Nephron (organoid): ENCODE data around the gene EXOC6.

Source experiments
- H3K27ac Mint-ChIP-seq, 3 experiments: 2 replicates each; pipeline ENCODE4 v1.8.0; 2020; ENCODE audit warnings: mixed read lengths in 3 of 3, mild to moderate bottlenecking in 2 of 3, moderate library complexity in 1 of 3
- H3K27me3 Mint-ChIP-seq: 2 replicates; pipeline ENCODE4 v1.8.0; 2021; ENCODE audit warnings: low read depth, mild to moderate bottlenecking, moderate library complexity, mixed read lengths
- H3K36me3 Mint-ChIP-seq: 2 replicates; pipeline ENCODE4 v1.8.0; 2020; ENCODE audit warnings: low read depth, mixed read lengths
- H3K4me1 Mint-ChIP-seq: 2 replicates; pipeline ENCODE4 v1.8.0; 2020; ENCODE audit warnings: mixed read lengths
- H3K4me3 Mint-ChIP-seq, 3 experiments: 2 replicates each; pipeline ENCODE4 v1.8.0; 2020; ENCODE audit warnings: mild to moderate bottlenecking in 3 of 3, mixed read lengths in 3 of 3, moderate library complexity in 2 of 3
- H3K9me3 Mint-ChIP-seq: 2 replicates; pipeline ENCODE4 v1.8.0; 2020; ENCODE audit warnings: mixed read lengths
- CTCF ChIP-seq, 3 experiments: fragments of 200-600 bp; sonication (generic); IDR thresholded peaks; one replicate each; pipeline ENCODE4 v1.5.0; 2021; ENCODE audit warnings: antibody characterized with exemption in 3 of 3; ENCODE audit not compliant: unreplicated experiment in 3 of 3

Gene EXOC6

DNA sequence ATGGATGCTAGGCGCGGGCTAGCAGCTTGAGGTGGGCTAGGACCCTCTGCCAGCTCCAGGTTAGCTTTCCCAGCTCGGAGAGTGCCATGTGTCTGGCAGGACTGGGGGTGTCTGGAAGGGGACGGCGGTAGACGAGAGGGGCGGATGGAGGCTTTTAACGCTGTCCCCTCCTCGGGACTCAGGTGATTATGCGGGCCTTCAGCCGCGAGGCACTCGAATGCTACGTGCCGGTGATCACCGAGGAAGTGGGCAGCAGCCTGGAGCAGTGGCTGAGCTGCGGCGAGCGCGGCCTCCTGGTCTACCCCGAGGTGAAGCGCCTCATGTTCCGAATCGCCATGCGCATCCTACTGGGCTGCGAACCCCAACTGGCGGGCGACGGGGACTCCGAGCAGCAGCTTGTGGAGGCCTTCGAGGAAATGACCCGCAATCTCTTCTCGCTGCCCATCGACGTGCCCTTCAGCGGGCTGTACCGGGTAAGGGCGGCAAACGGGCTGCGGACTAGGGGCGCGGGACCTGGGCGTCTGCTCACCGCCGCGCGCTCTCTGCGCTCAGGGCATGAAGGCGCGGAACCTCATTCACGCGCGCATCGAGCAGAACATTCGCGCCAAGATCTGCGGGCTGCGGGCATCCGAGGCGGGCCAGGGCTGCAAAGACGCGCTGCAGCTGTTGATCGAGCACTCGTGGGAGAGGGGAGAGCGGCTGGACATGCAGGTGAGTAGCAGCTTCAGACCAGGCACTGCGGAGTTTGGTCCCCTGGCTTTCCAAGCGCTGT is 226.5 kb downstream of the EXOC6 start:
- peak overlapping the region in 1 of 3 experiments; percentile 9 for H3K27ac Mint-ChIP-seq

DNA sequence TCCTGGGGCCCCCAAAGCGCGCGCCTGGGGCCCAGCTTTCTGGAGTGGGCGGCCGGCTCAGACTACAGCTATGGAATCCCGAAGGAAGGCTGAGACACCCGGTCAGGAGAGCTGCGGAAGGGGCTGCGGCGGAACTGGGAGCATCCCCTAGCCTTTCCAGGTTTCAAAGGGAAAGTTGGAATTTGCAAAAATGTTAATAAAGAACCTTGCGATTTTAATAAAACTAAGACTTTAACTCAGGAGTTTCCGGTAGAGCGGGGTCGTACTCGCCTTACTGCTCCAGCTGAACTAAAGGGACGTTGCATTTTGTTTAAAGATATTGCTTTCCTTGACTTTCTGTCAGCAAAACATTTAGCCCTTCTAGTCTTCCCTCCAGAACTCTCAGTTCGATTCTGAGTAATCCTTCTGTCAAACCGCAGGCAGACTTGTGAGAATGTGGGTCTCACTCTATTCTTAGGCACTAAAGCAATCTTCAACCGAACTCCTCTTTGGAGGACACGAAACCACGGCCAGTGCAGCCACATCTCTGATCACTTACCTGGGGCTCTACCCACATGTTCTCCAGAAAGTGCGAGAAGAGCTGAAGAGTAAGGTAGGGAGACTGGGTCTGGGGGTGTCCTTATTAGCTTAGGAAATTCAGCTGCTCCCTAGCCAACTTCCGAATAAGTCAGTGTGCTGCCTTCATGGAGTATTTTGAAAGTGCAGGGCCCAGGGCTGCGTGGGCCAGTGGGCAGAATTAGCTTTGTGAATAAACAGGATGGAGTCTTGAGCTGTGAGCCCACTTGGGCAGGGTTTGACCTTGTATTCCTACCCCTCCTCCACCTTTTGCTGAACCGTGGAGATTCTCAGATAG is 227.3 kb downstream of the EXOC6 start:
- no peaks in the 10 kb centered on the region for H3K9me3 Mint-ChIP-seq
- H3K36me3 Mint-ChIP-seq: no peaks in the 10 kb centered on the region
- peaks cover 94% of the 10 kb centered on the region for H3K27me3 Mint-ChIP-seq
- no peak for TF ChIP-seq CTCF (IDR thresholded peaks at IDR 0.05; ENCODE audit: unreplicated experiment in 3 of 3)
- peak overlapping the region; percentile 85 to 88 (median 85) for H3K4me3 Mint-ChIP-seq
- H3K4me1 Mint-ChIP-seq: peaks cover 44% of the 10 kb centered on the region
- no peak overlapping the region for H3K27ac Mint-ChIP-seq

More for the DNA sequence above, 226.5 kb downstream of the EXOC6 start:
- Mint-ChIP-seq H3K4me1 (peaks cover 37% of the 10 kb centered on the region), H3K9me3 (no peaks in the 10 kb centered on the region), H3K27me3 (peaks cover 95% of the 10 kb centered on the region), H3K4me3 (peak overlapping the region; percentile 85 to 88 (median 85)), H3K36me3 (no peaks in the 10 kb centered on the region)
- TF ChIP-seq CTCF (IDR thresholded peaks at IDR 0.05; ENCODE audit: unreplicated experiment in 3 of 3): no peak

- Mint-ChIP-seq H3K27ac (no peak overlapping the region), H3K9me3 (no peaks in the 10 kb centered on the region), H3K36me3 (no peaks in the 10 kb centered on the region), H3K4me1 (peaks cover 49% of the 10 kb centered on the region), H3K4me3 (peak overlapping the region; percentile 10 to 20 (median 14)), H3K27me3 (peaks cover 84% of the 10 kb centered on the region)
- no peak for TF ChIP-seq CTCF (IDR thresholded peaks at IDR 0.05; ENCODE audit: unreplicated experiment in 3 of 3)
Observed at GRCh38 chr10:93076871-93077270, 228.6 kb downstream of the EXOC6 start.

DNA sequence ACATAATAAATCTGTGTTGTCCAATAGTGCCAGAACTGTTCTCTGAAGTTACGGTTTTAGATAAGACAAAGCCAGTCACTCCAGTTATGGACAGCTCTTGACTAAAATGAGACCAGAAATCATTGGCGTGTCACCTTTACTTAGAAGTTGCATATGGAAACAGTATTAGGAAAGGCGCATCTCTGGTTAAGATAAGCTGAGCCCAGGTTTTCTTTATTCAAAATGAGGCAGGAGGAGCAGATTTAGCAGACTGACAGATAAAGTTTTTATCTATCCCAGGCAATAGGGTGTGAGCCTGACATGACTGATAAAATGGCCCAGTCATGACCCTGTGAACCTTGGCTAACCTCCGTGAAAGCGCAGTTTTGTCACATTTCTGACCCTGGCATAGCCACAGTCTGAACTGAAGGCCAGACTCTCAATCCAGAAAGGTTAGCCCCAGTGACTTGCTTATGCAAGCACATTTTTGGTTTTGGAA is 229.6 kb downstream of the EXOC6 start:
- Mint-ChIP-seq H3K36me3 (no peaks in the 10 kb centered on the region), H3K27me3 (peaks cover 73% of the 10 kb centered on the region), H3K4me1 (peaks cover 45% of the 10 kb centered on the region), H3K27ac (no peak overlapping the region), H3K4me3 (no peak overlapping the region), H3K9me3 (no peaks in the 10 kb centered on the region)
- TF ChIP-seq CTCF (IDR thresholded peaks at IDR 0.05; ENCODE audit: unreplicated experiment in 3 of 3): no peak

DNA sequence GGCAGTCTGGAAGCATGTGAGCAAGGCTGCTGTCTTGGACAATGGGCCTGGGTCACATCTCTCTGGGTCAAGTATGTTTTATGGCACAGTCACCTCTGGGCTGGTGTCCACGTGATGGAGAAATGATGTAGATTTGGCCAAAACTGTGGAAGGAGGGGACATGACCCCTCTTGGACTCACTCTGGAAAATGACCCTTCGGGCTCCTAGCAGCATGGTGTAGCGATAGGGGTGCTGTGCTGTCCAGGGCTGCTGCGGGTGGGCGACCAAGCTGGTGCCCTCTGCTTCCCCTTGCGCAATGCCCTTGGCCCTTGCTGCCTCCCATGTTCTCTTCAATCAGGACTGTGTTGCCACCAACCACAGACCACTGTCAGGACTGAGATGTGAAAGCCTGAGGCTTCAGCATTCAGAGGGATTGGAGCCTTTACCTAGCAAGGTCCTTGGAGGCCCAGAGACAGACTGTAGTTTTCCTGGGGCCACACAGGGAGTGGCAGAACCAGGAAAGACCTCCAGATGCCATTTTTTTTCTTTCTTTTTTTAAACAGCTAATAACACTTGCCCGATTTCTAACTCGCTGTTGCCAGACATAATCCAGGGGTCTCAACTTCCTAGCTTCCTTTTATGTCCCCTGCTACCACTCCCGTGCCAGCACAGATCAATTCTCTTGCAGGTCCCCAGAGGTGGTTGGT is 231.5 kb downstream of the EXOC6 start:
- Mint-ChIP-seq H3K36me3 (no peaks in the 10 kb centered on the region), H3K27me3 (peaks cover 59% of the 10 kb centered on the region), H3K4me1 (peaks cover 38% of the 10 kb centered on the region), H3K4me3 (peak overlapping the region in 2 of 3 experiments; percentile 42 to 60), H3K9me3 (no peaks in the 10 kb centered on the region), H3K27ac (peak overlapping the region in 2 of 3 experiments; percentile 24 to 53)
- TF ChIP-seq CTCF (IDR thresholded peaks at IDR 0.05; ENCODE audit: unreplicated experiment in 3 of 3): no peak
